CD4-positive, alpha-beta T cell treated with Interleukin-21 for 1 hour (primary cell): ENCODE results near the gene CEP76.
"Not testable (repeated sequence)": the region's sequence is repeated elsewhere in the genome, so short reads cannot be mapped to it uniquely, and the experiment has no call there.

ENCODE experiments used
- DNase-seq: peaks from one replicate; pipeline ENCODE4 v3.0.0-alpha.2; 2020

CEP76 gene

GRCh38 chr18:12640881-12641200, 61.7 kb downstream of the CEP76 start:
- no peak for DNase-seq

DNA sequence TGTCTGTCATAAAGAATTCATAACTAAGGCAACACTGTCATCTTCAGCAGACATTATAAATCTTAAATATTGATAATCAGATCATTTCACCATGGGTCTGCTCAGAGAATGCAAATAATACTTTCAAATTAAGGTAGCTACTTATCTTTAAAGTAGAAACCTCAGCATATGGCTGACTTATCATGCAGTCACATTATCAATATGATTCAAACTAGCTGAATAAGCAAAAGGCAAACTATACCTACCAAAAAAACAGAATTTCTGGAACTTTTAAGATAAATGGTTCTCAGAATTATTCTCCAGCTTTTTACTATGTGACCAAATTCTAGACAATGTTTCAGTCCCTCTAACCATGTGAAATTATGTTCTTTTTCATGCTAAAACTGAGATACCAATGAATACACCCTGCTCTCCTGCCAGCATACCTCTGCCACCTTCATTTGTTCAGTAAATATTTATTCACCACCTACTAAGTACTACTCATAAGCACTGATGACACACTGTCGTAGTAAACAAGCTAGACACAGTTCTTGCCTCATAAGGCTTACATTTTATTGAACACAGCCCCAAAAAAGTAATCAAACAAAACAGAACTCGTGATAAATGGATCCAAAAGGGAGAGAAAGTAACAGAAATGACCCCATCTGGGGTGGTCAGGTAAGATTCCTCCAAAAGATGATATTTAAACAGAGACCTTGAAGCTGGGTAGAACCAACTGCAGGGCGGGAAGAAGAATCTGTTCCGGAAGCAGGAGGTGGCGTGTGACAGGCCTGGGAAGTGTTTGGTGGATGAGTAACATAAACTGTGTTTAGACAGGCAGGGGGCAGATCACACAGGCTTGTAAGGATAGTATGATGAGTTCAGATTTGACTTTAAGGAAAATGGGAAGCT, 62.3 kb downstream of the CEP76 start:
- DNase-seq, result no peak

- DNase-seq, result no peak
Observed at GRCh38 chr18:12638644-12639124, 63.8 kb downstream of the CEP76 start.

DNA sequence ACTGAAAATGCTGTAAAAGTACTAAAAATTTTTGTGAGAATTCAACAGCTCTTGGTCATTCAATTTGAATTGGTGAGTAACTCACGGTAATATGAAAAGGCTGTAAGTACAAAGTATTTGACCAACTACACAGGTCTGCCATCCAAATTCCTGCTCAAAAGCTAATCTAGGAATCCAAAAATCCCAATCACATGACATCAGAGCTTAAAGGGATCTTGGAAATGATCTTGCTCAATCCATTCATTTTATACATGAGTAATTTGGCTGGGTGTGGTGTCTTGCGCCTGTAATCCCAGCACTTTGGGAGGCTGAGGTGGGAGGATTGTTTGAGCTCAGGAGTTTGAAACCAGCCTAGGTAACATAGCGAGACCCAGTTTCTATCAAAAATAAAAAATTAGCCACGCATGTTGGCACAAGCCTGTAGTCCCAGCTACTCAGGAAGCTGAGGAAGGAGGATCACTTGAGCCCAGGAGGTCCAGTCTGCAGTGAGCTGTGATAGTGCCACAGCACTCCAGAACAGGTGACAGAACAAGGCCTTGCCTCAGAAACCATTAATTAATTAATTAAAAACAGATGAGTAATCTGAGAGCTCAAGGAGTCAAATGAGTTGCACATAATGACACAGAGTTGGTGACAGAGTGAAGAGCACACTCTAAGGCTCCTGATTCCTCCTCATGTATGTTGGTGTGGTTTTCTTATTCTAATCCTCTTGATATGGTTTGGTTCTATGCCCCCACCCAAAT, 64.5 kb downstream of the CEP76 start:
- no peak for DNase-seq

DNA sequence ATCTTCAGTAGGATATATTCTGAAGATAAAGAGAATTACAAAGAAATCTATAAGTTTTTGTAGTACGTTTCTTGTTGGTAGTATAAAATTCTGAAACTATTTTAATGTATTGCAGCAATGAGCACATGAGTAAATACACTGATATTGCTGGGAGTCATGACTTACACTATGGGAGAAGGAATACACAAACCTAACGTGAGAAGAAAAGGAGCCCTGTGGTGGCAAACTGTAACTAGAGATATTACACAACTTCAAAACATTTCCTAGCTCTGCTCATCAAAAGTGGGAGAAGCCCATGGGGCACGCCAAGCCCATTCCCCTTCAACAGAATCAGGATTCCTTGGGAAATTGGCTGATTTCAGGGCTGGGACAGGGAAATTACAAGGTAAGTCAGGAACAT, 65.1 kb downstream of the CEP76 start:
- DNase-seq, result no peak

DNA sequence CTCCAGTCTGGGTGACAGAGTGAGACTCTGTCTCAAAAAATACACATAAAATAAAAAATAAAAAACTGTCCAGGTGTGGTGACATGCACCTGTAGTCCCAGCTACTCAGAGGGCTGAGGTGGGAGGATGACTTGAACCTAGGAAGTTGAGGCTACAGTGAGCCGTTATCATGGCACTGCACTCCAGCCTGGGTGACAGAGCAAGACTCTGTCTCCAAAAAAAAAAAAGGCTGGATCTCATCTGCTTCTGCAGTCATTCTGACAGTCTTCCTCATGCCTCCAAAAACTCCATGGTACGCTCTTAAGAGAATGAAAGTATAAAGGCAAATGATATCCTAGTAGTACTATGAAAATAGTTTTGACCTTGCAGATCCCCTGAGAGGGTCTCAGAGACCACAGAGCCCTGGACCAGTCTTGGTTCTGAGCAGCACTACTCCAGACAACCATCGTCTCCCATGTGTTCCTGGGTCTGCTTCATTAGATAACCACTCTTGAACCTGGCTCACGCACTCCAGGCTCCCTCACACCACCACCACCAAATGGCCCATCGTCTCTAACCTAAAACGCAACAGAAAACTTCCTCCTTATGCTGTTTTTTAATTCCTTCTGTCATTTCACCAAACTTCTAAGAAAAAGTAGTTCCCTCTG, 70.6 kb downstream of the CEP76 start:
- no peak for DNase-seq

DNA sequence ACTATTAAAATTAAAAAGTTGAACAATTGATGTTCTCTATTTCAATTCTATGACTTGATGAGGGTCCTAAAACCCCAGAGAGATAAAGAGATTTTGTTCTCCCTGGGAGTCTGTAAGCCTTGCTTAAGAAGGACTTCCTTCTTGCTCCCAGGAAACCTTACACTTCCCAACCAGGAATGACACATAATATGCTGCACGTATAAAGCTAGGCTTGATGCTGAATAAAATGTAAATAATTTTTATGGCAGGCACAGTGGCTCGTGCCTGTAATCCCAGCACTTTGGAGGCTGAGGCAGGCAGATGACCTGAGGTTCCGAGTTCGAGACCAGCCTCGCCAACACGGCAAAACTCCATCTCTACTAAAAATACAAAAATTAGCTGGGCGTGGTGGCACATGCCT, 72.4 kb downstream of the CEP76 start:
- DNase-seq, result no peak

DNA sequence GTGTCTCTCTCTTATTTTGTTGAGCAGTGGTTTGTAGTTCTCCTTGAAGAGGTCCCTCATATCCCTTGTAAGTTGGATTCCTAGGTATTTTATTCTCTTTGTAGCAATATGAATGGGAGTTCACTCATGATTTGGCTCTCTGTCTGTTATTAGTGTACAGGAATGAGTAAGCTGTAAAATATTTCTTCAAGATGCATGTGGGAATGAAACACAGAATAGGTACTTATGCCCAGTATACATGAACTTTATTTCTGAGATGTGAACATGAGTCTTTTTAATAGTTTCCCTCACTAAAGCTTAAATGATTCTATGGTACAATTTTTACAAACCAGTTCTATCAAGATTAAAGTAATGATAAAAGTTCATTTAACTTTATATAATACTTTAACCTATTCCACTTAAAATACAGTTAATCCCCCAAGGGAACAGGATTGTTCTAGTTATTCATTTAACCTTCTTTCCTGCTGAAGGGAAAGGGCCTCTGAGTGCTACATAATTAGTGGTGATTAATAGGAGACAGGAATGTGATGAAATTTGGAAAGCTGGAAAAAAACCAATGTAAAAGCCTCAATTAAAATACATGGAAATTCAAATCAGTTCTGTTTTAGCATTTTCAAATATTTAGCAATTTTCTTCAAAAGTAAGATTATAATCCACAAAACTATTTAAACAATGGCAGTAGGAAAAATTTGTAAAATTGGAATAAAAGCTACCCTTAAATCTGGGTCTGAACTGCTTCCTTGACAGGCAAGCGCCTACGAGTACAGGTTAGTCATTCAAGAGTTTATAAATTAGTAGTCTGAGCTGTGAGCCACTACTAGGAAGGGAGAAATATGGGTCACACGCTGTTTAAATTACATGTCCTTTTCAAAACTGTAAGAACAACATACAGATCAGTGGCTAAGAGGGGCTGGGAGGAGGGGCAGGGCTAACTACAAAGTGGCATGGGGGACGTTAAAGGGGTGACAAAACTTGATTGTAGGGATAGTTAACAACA, 73.5 kb downstream of the CEP76 start:
- DNase-seq, result no peak

GRCh38 chr18:12627199-12627598, 75.3 kb downstream of the CEP76 start:
- not testable (repeated sequence) for DNase-seq

DNA sequence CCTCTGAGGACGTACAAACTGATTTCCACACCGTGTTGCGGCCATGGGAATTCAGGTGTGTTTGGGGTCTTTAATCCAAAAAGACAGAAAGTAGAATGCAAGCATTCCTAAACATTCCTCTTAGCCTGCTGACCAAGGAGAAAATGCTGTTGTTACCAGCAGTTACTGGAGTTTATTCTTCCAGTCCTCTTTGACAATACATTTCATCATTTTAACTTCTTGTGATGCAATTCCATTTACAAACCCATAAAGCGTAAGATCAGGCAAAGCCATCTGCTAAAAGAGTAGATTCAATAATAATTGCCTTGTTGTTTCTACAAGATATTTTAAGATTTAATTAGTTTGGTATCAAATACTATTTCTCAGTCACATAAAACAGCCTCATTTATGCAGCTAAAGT, 77.3 kb downstream of the CEP76 start:
- DNase-seq, result no peak
